Measurements from ENCODE around the gene PSORS1C1.

PSORS1C1 gene

GRCh38 chr6:31128093-31128676 is 13.6 kb downstream of the PSORS1C1 start:
- no peak for DNase-seq

- no peak for DNase-seq
Observed at GRCh38 chr6:31129130-31129529, 14.5 kb downstream of the PSORS1C1 start.

- no peak for DNase-seq
Observed at GRCh38 chr6:31130751-31131150, 16.2 kb downstream of the PSORS1C1 start.

- no peak for DNase-seq
Observed at GRCh38 chr6:31131595-31131994, 17.0 kb downstream of the PSORS1C1 start.

GRCh38 chr6:31132806-31133205 is 18.2 kb downstream of the PSORS1C1 start:
- DNase-seq = no peak

- DNase-seq = no peak
Observed at GRCh38 chr6:31135710-31136109, 21.1 kb downstream of the PSORS1C1 start.

GRCh38 chr6:31138982-31139381 is 24.4 kb downstream of the PSORS1C1 start, which contains the start of gene PSORS1C2:
Gene PSORS1C2, minus strand, starts transcription at chr6:31139066. Its CDS starts 40 bp downstream, at chr6:31139026.
- DNase-seq = no peak

- no peak for DNase-seq
Observed at GRCh38 chr6:31139599-31139998, 25.0 kb downstream of the PSORS1C1 start.

- DNase-seq = no peak
Observed at GRCh38 chr6:31140643-31141042, 26.0 kb downstream of the PSORS1C1 start.

GRCh38 chr6:31142361-31142761 is 27.8 kb downstream of the PSORS1C1 start:
- DNase-seq = no peak

- peak; percentile 13 for DNase-seq
Observed at GRCh38 chr6:31143148-31143547, 28.5 kb downstream of the PSORS1C1 start.

GRCh38 chr6:31144296-31144969 is 29.8 kb downstream of the PSORS1C1 start:
- DNase-seq = no peak

GRCh38 chr6:31144970-31145340 is 30.4 kb downstream of the PSORS1C1 start:
- no peak for DNase-seq

GRCh38 chr6:31145386-31145785 is 30.8 kb downstream of the PSORS1C1 start:
- no peak for DNase-seq

- no peak for DNase-seq
Observed at GRCh38 chr6:31149827-31150447, 35.3 kb downstream of the PSORS1C1 start.

GRCh38 chr6:31152781-31153180 is 38.2 kb downstream of the PSORS1C1 start:
- DNase-seq = no peak

- DNase-seq = no peak
Observed at GRCh38 chr6:31154436-31154835, 39.8 kb downstream of the PSORS1C1 start.

- DNase-seq = no peak
Observed at GRCh38 chr6:31156641-31157040, 42.0 kb downstream of the PSORS1C1 start.

- DNase-seq = no peak
Observed at GRCh38 chr6:31157513-31158139, 43.0 kb downstream of the PSORS1C1 start, which contains the start of gene CCHCR1. Gene CCHCR1, minus strand, starts transcription at chr6:31157802. Its CDS starts 202 bp downstream, at chr6:31157600.

- peak; percentile 99 for DNase-seq
Observed at GRCh38 chr6:31158140-31158862, 43.7 kb downstream of the PSORS1C1 start, which contains the start of gene TCF19. Gene TCF19, plus strand, starts transcription at chr6:31158589. Its CDS starts 881 bp downstream, at chr6:31159470.

- no peak for DNase-seq
Observed at GRCh38 chr6:31158863-31159855, 44.6 kb downstream of the PSORS1C1 start.
